ENCODE data around the gene ZNF235. TPM values are rescaled to one million over a fixed set of nuclear protein-coding genes. Genes with fewer than 3 reads are reported as not detected.
"Not testable (repeated sequence)": the region's sequence is repeated elsewhere in the genome, so short reads cannot be mapped to it uniquely, and the experiment has no call there.

Gene ZNF235
- total and polyA plus RNA-seq, 2 donors (not counting 3 experiments of a cell fraction or from before 2014, with no cell fraction given), result 2.0 to 5.2 TPM

DNA sequence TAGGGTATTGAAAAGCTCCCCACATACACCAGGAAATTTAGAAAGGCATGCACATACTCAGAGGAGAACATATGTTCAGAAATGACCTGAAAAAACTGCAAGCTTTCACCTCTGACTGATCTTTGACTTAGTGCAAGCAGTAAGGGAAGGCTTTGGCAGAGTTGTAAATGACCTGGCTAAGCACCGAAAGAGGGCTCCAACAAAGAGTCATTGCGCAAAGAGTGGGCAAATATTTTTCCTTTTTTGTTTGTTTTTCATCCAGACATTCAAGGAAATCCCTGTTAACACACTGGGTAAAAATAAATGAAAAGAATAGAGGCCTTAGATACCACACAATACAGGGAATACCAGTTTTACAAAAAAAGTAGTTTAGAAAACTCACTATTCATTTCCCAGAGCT is 50.3 kb downstream of the ZNF235 start:
- H3K9ac ChIP-seq (replicated peaks; ENCODE audit: extremely low read depth, insufficient read depth, low read length), result no peak overlapping the region
- no peaks in the 10 kb centered on the region for H3K4me1 ChIP-seq (ENCODE audit: control insufficient read depth, extremely low read depth, insufficient read depth, low read length)
- dilution Hi-C loops (cut with MboI; ENCODE audit: extremely low pct_ligation_motif_present, low sequenced_read_pairs) (no loop called here), intact Hi-C loops (cut with micrococcal nuclease) (no loop called here)
- H2AFZ ChIP-seq (ENCODE audit: low read depth, low read length), result no peak overlapping the region
- CTCF ChIA-PET, result no interaction called here
- no peaks in the 10 kb centered on the region for H3K79me2 ChIP-seq (ENCODE audit: control insufficient read depth, insufficient read depth, low read length)
- POLR2A ChIA-PET, result no interaction called here
- H3K4me3 ChIP-seq (replicated peaks in 1 of 3; ENCODE audit: insufficient read depth in 1 of 3, low read depth in 1 of 3, low read length in 3 of 3), result no peak overlapping the region
- no peak for FAIRE-seq
- H3K27ac ChIP-seq (ENCODE audit: insufficient read depth, low read depth, low read length), result no peak overlapping the region
- DNase-seq (ENCODE audit: low read depth, low spot score), result no peak
- no TSS peak for BruUV-seq (replicated peaks)
- no peaks in the 10 kb centered on the region for H3K9me3 ChIP-seq (replicated peaks; ENCODE audit: control insufficient read depth, insufficient read depth, low read length)
- TF ChIP-seq FOS (IDR thresholded peaks at IDR 0.05; ENCODE audit: borderline replicate concordance, insufficient read depth, low read length) (no peak), EZH2 (IDR thresholded peaks at IDR 0.05; ENCODE audit: borderline replicate concordance, low read depth, low read length, severe bottlenecking) (no peak), GATA2 (IDR thresholded peaks at IDR 0.05; ENCODE audit: insufficient read depth, insufficient read length, low read depth, low read length) (no peak), MYC (IDR thresholded peaks at IDR 0.05; ENCODE audit: low read depth, low read length) (no peak), JUN (IDR thresholded peaks at IDR 0.05; ENCODE audit: borderline replicate concordance, insufficient read depth, insufficient read length, low read depth) (no peak), POLR2A (IDR thresholded peaks at IDR 0.05; ENCODE audit: low read depth, low read length) (no peak), POLR2AphosphoS5 (IDR thresholded peaks at IDR 0.05; ENCODE audit: insufficient read depth, low read depth, low read length) (no peak)
- TF ChIP-seq, protein P1, sequence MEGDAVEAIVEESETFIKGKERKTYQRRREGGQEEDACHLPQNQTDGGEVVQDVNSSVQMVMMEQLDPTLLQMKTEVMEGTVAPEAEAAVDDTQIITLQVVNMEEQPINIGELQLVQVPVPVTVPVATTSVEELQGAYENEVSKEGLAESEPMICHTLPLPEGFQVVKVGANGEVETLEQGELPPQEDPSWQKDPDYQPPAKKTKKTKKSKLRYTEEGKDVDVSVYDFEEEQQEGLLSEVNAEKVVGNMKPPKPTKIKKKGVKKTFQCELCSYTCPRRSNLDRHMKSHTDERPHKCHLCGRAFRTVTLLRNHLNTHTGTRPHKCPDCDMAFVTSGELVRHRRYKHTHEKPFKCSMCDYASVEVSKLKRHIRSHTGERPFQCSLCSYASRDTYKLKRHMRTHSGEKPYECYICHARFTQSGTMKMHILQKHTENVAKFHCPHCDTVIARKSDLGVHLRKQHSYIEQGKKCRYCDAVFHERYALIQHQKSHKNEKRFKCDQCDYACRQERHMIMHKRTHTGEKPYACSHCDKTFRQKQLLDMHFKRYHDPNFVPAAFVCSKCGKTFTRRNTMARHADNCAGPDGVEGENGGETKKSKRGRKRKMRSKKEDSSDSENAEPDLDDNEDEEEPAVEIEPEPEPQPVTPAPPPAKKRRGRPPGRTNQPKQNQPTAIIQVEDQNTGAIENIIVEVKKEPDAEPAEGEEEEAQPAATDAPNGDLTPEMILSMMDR (IDR thresholded peaks at IDR 0.05; ENCODE audit: extremely low read depth in 1 of 2, insufficient read depth in 1 of 2, low read depth in 1 of 2, low read length in 2 of 2), result no peak
- TF ChIP-seq, protein P2, sequence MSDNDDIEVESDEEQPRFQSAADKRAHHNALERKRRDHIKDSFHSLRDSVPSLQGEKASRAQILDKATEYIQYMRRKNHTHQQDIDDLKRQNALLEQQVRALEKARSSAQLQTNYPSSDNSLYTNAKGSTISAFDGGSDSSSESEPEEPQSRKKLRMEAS (IDR thresholded peaks at IDR 0.05; ENCODE audit: insufficient read depth, insufficient read length), result no peak
- H4K20me1 ChIP-seq (replicated peaks; ENCODE audit: control insufficient read depth, extremely low read depth, insufficient read depth, low read length), result no peaks in the 10 kb centered on the region
- H3K9me1 ChIP-seq (replicated peaks; ENCODE audit: control insufficient read depth, extremely low read depth, insufficient read depth, low read length), result no peaks in the 10 kb centered on the region
- H3K4me2 ChIP-seq (ENCODE audit: insufficient read depth, low read length), result no peak overlapping the region
- no peaks in the 10 kb centered on the region for H3K36me3 ChIP-seq (ENCODE audit: control insufficient read depth in 2 of 2, extremely low read depth in 1 of 2, insufficient read depth in 2 of 2, low read length in 2 of 2)
- no peaks in the 10 kb centered on the region for H3K27me3 ChIP-seq (ENCODE audit: control insufficient read depth in 2 of 2, insufficient read depth in 2 of 2, low read length in 2 of 2)

DNA sequence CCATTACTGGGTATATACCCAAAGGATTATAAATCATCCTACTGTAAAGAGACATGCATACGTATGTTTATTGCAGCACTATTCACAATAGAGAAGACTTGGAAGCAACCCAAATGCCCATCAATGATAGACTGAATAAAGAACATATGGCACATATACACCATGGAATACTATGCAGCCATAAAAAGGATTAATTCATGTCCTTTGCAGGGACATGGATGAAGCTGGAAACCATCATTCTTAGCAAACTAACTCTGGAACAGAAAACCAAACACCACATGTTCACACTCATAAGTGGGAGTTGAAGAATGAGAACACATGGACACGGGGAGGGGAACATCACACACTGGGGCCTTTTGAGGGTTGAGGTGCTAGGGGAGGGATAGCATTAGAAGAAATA is 51.4 kb downstream of the ZNF235 start:
- BruUV-seq (replicated peaks); H2AFZ ChIP-seq (ENCODE audit: low read depth, low read length); dilution Hi-C loops (cut with MboI; ENCODE audit: extremely low pct_ligation_motif_present, low sequenced_read_pairs); H3K9me3 ChIP-seq (replicated peaks; ENCODE audit: control insufficient read depth, insufficient read depth, low read length); DNase-seq (ENCODE audit: low read depth, low spot score); H3K36me3 ChIP-seq (ENCODE audit: control insufficient read depth in 2 of 2, extremely low read depth in 1 of 2, insufficient read depth in 2 of 2, low read length in 2 of 2); H3K4me1 ChIP-seq (ENCODE audit: control insufficient read depth, extremely low read depth, insufficient read depth, low read length); POLR2A ChIA-PET; H3K4me3 ChIP-seq (replicated peaks in 1 of 3; ENCODE audit: insufficient read depth in 1 of 3, low read depth in 1 of 3, low read length in 3 of 3); intact Hi-C loops (cut with micrococcal nuclease); H3K27ac ChIP-seq (ENCODE audit: insufficient read depth, low read depth, low read length); CTCF ChIA-PET; H3K9ac ChIP-seq (replicated peaks; ENCODE audit: extremely low read depth, insufficient read depth, low read length); FAIRE-seq; H3K79me2 ChIP-seq (ENCODE audit: control insufficient read depth, insufficient read depth, low read length); H3K4me2 ChIP-seq (ENCODE audit: insufficient read depth, low read length); H3K27me3 ChIP-seq (ENCODE audit: control insufficient read depth in 2 of 2, insufficient read depth in 2 of 2, low read length in 2 of 2); H4K20me1 ChIP-seq (replicated peaks; ENCODE audit: control insufficient read depth, extremely low read depth, insufficient read depth, low read length); H3K9me1 ChIP-seq (replicated peaks; ENCODE audit: control insufficient read depth, extremely low read depth, insufficient read depth, low read length): not testable (repeated sequence)

DNA sequence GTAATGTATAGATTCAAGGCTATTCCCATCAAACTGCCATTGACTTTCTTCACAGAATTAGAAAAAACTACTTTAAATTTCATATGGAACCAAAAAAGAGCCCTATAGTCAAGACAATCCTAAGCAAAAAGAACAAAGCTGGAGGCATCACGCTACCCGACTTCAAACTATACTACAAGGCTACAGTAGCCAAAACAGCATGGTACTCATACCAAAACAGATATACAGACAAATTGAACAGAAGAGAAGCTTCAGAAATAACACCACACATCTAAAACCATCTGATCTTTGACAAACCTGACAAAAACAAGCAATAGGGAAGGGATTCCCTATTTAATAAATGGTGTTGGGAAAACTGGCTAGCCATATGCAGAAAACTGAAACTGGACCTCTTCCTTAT is 52.5 kb downstream of the ZNF235 start:
- H3K79me2 ChIP-seq (ENCODE audit: control insufficient read depth, insufficient read depth, low read length); FAIRE-seq; dilution Hi-C loops (cut with MboI; ENCODE audit: extremely low pct_ligation_motif_present, low sequenced_read_pairs); H3K9me1 ChIP-seq (replicated peaks; ENCODE audit: control insufficient read depth, extremely low read depth, insufficient read depth, low read length); H3K36me3 ChIP-seq (ENCODE audit: control insufficient read depth in 2 of 2, extremely low read depth in 1 of 2, insufficient read depth in 2 of 2, low read length in 2 of 2); H3K4me2 ChIP-seq (ENCODE audit: insufficient read depth, low read length); BruUV-seq (replicated peaks); DNase-seq (ENCODE audit: low read depth, low spot score); H3K4me1 ChIP-seq (ENCODE audit: control insufficient read depth, extremely low read depth, insufficient read depth, low read length); H3K9ac ChIP-seq (replicated peaks; ENCODE audit: extremely low read depth, insufficient read depth, low read length); H3K27ac ChIP-seq (ENCODE audit: insufficient read depth, low read depth, low read length); H4K20me1 ChIP-seq (replicated peaks; ENCODE audit: control insufficient read depth, extremely low read depth, insufficient read depth, low read length); H2AFZ ChIP-seq (ENCODE audit: low read depth, low read length); CTCF ChIA-PET; H3K4me3 ChIP-seq (replicated peaks in 1 of 3; ENCODE audit: insufficient read depth in 1 of 3, low read depth in 1 of 3, low read length in 3 of 3); H3K9me3 ChIP-seq (replicated peaks; ENCODE audit: control insufficient read depth, insufficient read depth, low read length); POLR2A ChIA-PET; H3K27me3 ChIP-seq (ENCODE audit: control insufficient read depth in 2 of 2, insufficient read depth in 2 of 2, low read length in 2 of 2); intact Hi-C loops (cut with micrococcal nuclease): not testable (repeated sequence)

Data from endothelial cell of umbilical vein (primary cell).